HG03442 (cell line): ENCODE measurements around the gene CTRL.

ENCODE experiments used
- ATAC-seq: cut with Tn5 transposase; IDR thresholded peaks from one replicate; pipeline ENCODE4 v1.9.1; 2021; ENCODE audit warnings: mild to moderate bottlenecking, moderate library complexity; ENCODE audit not compliant: unreplicated experiment

Gene CTRL

GRCh38 chr16:67892899-67893742 is 38.5 kb downstream of the CTRL start, which contains the start of gene PSKH1:
TSS of gene PSKH1 (plus strand) at chr16:67893254. CDS start at chr16:67908750, 15,496 bp downstream.
- peak; percentile 85 for ATAC-seq

GRCh38 chr16:67892375-67892774 is 39.3 kb downstream of the CTRL start:
- no peak for ATAC-seq

- ATAC-seq = no peak
Measured at GRCh38 chr16:67888331-67888730, 43.3 kb downstream of the CTRL start.

GRCh38 chr16:67886387-67886786 is 45.3 kb downstream of the CTRL start:
- ATAC-seq = no peak

- no peak for ATAC-seq
Measured at GRCh38 chr16:67885976-67886375, 45.7 kb downstream of the CTRL start.

GRCh38 chr16:67885545-67885944 is 46.1 kb downstream of the CTRL start:
- no peak for ATAC-seq

- ATAC-seq = no peak
Measured at GRCh38 chr16:67884684-67885083, 47.0 kb downstream of the CTRL start, which contains the start of gene NRN1L. TSS of gene NRN1L (plus strand) at chr16:67884885. CDS start at chr16:67884904, 19 bp downstream.

GRCh38 chr16:67883872-67884261 is 47.8 kb downstream of the CTRL start:
- ATAC-seq = no peak

- ATAC-seq = no peak
Measured at GRCh38 chr16:67883146-67883871, 48.4 kb downstream of the CTRL start.

GRCh38 chr16:67882374-67883145 is 49.1 kb downstream of the CTRL start:
- no peak for ATAC-seq

GRCh38 chr16:67881621-67882161 is 50.0 kb downstream of the CTRL start:
- ATAC-seq = no peak

- ATAC-seq = no peak
Measured at GRCh38 chr16:67880584-67880983, 51.1 kb downstream of the CTRL start.

GRCh38 chr16:67879936-67880335 is 51.7 kb downstream of the CTRL start:
- no peak for ATAC-seq
